Kidney (tissue), 14 donors: Measurements from ENCODE around the gene CAMKMT. TPM values are rescaled to one million over a fixed set of nuclear protein-coding genes. Genes with fewer than 3 reads are reported as not detected.

ENCODE experiments used
- DNase-seq, 5 donors: peaks; one replicate each; pipeline ENCODE4 v3.0.0-alpha.2; 2013 to 2020
- FAIRE-seq: peaks from 2 replicates; lab custom pipeline; 2012; peaks lifted over from hg19 to GRCh38; lab: Jason Lieb, UNC
- H3K27ac ChIP-seq, 2 donors: one replicate each; pipeline ENCODE4 v1.7.0; 2013; ENCODE audit warnings: low read depth in 2 of 2, low read length in 2 of 2, inconsistent platforms in 1 of 2
- H3K27me3 ChIP-seq: one replicate; pipeline ENCODE4 v1.7.1; 2013; ENCODE audit warnings: low read length, inconsistent platforms; ENCODE audit not compliant: control insufficient read depth, insufficient read depth
- H3K36me3 ChIP-seq, 3 donors: one replicate each; pipeline versions ENCODE4 v1.7.0 to v1.7.1; 2013; ENCODE audit warnings: low read length in 3 of 3, control low read depth in 1 of 3, inconsistent platforms in 1 of 3; ENCODE audit not compliant: insufficient read depth in 3 of 3, control insufficient read depth in 2 of 3
- H3K4me1 ChIP-seq, 3 donors: one replicate each; pipeline versions ENCODE4 v1.7.0 to v1.7.1; 2013; ENCODE audit warnings: low read length in 3 of 3, inconsistent platforms in 1 of 3, low read depth in 1 of 3; ENCODE audit not compliant: control insufficient read depth in 2 of 3, insufficient read depth in 2 of 3
- H3K4me3 ChIP-seq, 3 donors: one replicate each; pipeline versions ENCODE4 v1.7.0 to v1.8.1; 2013; ENCODE audit warnings: low read length in 3 of 3, control low read depth in 1 of 3, inconsistent platforms in 1 of 3
- H3K9ac ChIP-seq, 3 donors: one replicate each; pipeline versions ENCODE4 v1.7.0 to v1.7.1; 2013; ENCODE audit warnings: low read length in 3 of 3, control low read depth in 1 of 3, inconsistent platforms in 1 of 3
- H3K9me3 ChIP-seq, 3 donors: one replicate each; pipeline versions ENCODE4 v1.7.0 to v1.7.1; 2013; ENCODE audit warnings: low read length in 3 of 3, control low read depth in 1 of 3, inconsistent platforms in 1 of 3; ENCODE audit not compliant: control insufficient read depth in 2 of 3, insufficient read depth in 1 of 3
- CTCF ChIP-seq: IDR thresholded peaks from 3 replicates; pipeline ENCODE4 v1.5.1; 2012; ENCODE audit warnings: mild to moderate bottlenecking, moderate library complexity, borderline replicate concordance; ENCODE audit not compliant: insufficient read depth; ENCODE audit errors: extremely low read depth
- intact Hi-C: fragments of 100-400 bp; cut with DNase I; formaldehyde crosslinking; loops from one replicate; pipeline ENCODE4 v1.11.1; 2022
- polyA plus RNA-seq: library from polyadenylated mRNA; stranded (reverse); fragments of 350-450 nt; fragmentation: Illumina TruSeq; extraction: RNeasy Lipid Tissue Mini Kit (QIAGEN cat#74804); gene quantifications from one replicate; pipeline ENCODE4 v1.2.3, GENCODE V29; 2014; ENCODE audit warnings: low read depth, low replicate concordance; ENCODE audit not compliant: insufficient read depth
- total RNA-seq: library from RNA; stranded (reverse); fragmentation: NEBNext Ultra II Directional; extraction: Animal tissue kit (Norgen Biotek cat#: 25700); gene quantifications from one replicate; pipeline ENCODE4 v1.2.1, GENCODE V29; 2021
- donor health status: control.
- donor health status: control.
- donor health status: control.
- donor health status: control.
- donor health status: control.
- donor health status: DM: yes; HTN: yes; CAD: no.
- donor health status: Normal renal cell carcinoma (clear cell type).

CAMKMT gene
- total and polyA plus RNA-seq, 2 donors from 2014 or later, result 9.9 to 14.5 TPM

- H3K9ac ChIP-seq, result no peak overlapping the region
- TF ChIP-seq CTCF, result no peak
- H3K4me3 ChIP-seq, result no peak overlapping the region
- DNase-seq, result no peak
- intact Hi-C loops, result no loop called here
- H3K4me1 ChIP-seq, result no peaks in the 10 kb centered on the region
- no peaks in the 10 kb centered on the region for H3K9me3 ChIP-seq
- no peaks in the 10 kb centered on the region for H3K27me3 ChIP-seq
- no peak overlapping the region for H3K27ac ChIP-seq
- no peak for FAIRE-seq
- no peaks in the 10 kb centered on the region for H3K36me3 ChIP-seq
Observed at GRCh38 chr2:44822174-44822573, 460.4 kb downstream of the CAMKMT start.

Other genes with a start within 250 kb of the CAMKMT start
- gene PPM1B, start 193.1 kb upstream of the CAMKMT start, total RNA-seq, result 45.9 TPM
- 19.8 TPM for gene PPM1B, start 193.1 kb upstream of the CAMKMT start, polyA plus RNA-seq
- gene SLC3A1, start 86.5 kb upstream of the CAMKMT start, total RNA-seq, result 241 TPM
- gene SLC3A1, start 86.5 kb upstream of the CAMKMT start, polyA plus RNA-seq, result 435 TPM
- 67.9 TPM for gene PREPL, start 453 bp upstream of the CAMKMT start, total RNA-seq
- 32.1 TPM for gene PREPL, start 453 bp upstream of the CAMKMT start, polyA plus RNA-seq